H9 (cell line): ENCODE measurements around the gene STRADA. TPM values are rescaled to one million over a fixed set of nuclear protein-coding genes. Genes with fewer than 3 reads are reported as not detected.

Experiments
- DNase-seq: peaks from one replicate; pipeline ENCODE4 v3.0.0-alpha.2; 2017
- H2AFZ ChIP-seq: one replicate; pipeline ENCODE4 v1.6.1; 2013; ENCODE audit warnings: mild to moderate bottlenecking, low read length, control low read depth, moderate library complexity
- H2AK5ac ChIP-seq: 2 replicates; pipeline ENCODE4 v1.6.1; 2013; ENCODE audit warnings: low read length, control low read depth, mixed read lengths; ENCODE audit not compliant: insufficient read length
- H2BK120ac ChIP-seq: one replicate; pipeline ENCODE4 v1.6.1; 2013; ENCODE audit warnings: low read depth, mild to moderate bottlenecking, low read length, control low read depth, inconsistent platforms; ENCODE audit not compliant: poor library complexity, severe bottlenecking
- H2BK12ac ChIP-seq: 2 replicates; pipeline ENCODE4 v1.6.1; 2013; ENCODE audit warnings: low read length, control low read depth, mixed read lengths, low read depth; ENCODE audit not compliant: insufficient read length
- H2BK15ac ChIP-seq: 2 replicates; pipeline ENCODE4 v1.6.1; 2013; ENCODE audit warnings: low read depth, low read length, control low read depth
- H2BK20ac ChIP-seq: one replicate; pipeline ENCODE4 v1.6.1; 2013; ENCODE audit warnings: low read depth, mild to moderate bottlenecking, low read length, control low read depth, inconsistent platforms; ENCODE audit not compliant: poor library complexity, severe bottlenecking
- H2BK5ac ChIP-seq: 2 replicates; pipeline ENCODE4 v1.6.1; 2013; ENCODE audit warnings: low read length, control low read depth, mixed read lengths; ENCODE audit not compliant: insufficient read length
- H3K14ac ChIP-seq: 2 replicates; pipeline ENCODE4 v1.6.1; 2013; ENCODE audit warnings: low read length, control low read depth; ENCODE audit not compliant: insufficient read depth
- H3K18ac ChIP-seq: 2 replicates; pipeline ENCODE4 v1.6.1; 2013; ENCODE audit warnings: low read depth, mild to moderate bottlenecking, mixed read lengths, low read length, control low read depth; ENCODE audit not compliant: insufficient read length
- H3K23ac ChIP-seq: 2 replicates; pipeline ENCODE4 v1.6.1; 2013; ENCODE audit warnings: low read length, control low read depth, mixed read lengths, low read depth; ENCODE audit not compliant: insufficient read length
- H3K23me2 ChIP-seq: 2 replicates; pipeline ENCODE4 v1.6.1; 2013; ENCODE audit warnings: low read depth, mild to moderate bottlenecking, mixed read lengths, low read length, control low read depth; ENCODE audit not compliant: insufficient read length, poor library complexity, severe bottlenecking
- H3K27ac ChIP-seq: 2 replicates; pipeline ENCODE4 v1.5.1; 2013; ENCODE audit warnings: low read length, control low read depth, mixed read lengths, low read depth; ENCODE audit not compliant: insufficient read length
- H3K27me3 ChIP-seq: 2 replicates; pipeline ENCODE4 v1.6.1; 2013; ENCODE audit warnings: low read length, control low read depth, inconsistent platforms; ENCODE audit not compliant: insufficient read depth
- H3K4ac ChIP-seq: 2 replicates; pipeline ENCODE4 v1.6.1; 2013; ENCODE audit warnings: low read depth, mild to moderate bottlenecking, control low read depth, inconsistent platforms, low read length, moderate library complexity
- H3K4me1 ChIP-seq: 2 replicates; pipeline ENCODE4 v1.6.1; 2013; ENCODE audit warnings: low read length, control low read depth, inconsistent platforms; ENCODE audit not compliant: insufficient read depth
- H3K4me2 ChIP-seq: 2 replicates; pipeline ENCODE4 v1.6.1; 2013; ENCODE audit warnings: low read length, control low read depth, mixed read lengths; ENCODE audit not compliant: insufficient read length, insufficient read depth
- H3K56ac ChIP-seq: 2 replicates; pipeline ENCODE4 v1.6.1; 2013; ENCODE audit warnings: low read depth, mild to moderate bottlenecking, mixed read lengths, low read length, control low read depth; ENCODE audit not compliant: insufficient read length
- H3K79me1 ChIP-seq: 2 replicates; pipeline ENCODE4 v1.6.1; 2013; ENCODE audit warnings: low read depth, mild to moderate bottlenecking, moderate library complexity, low read length, control low read depth, inconsistent platforms; ENCODE audit not compliant: insufficient read depth, poor library complexity, severe bottlenecking
- H3K79me2 ChIP-seq: 2 replicates; pipeline ENCODE4 v1.6.1; 2013; ENCODE audit warnings: low read length, control low read depth, inconsistent platforms; ENCODE audit not compliant: insufficient read depth
- H3K9ac ChIP-seq: 2 replicates; pipeline ENCODE4 v1.6.1; 2013; ENCODE audit warnings: low read length, control low read depth, mixed read lengths; ENCODE audit not compliant: insufficient read length; ENCODE audit errors: extremely low read depth
- H3K9me3 ChIP-seq: one replicate; pipeline ENCODE4 v1.6.1; 2013; ENCODE audit warnings: low read depth, low read length, inconsistent platforms; ENCODE audit not compliant: control insufficient read depth
- H3T11ph ChIP-seq: one replicate; pipeline ENCODE4 v1.6.1; 2013; ENCODE audit warnings: mild to moderate bottlenecking, low read length, control low read depth, inconsistent platforms
- H4K20me1 ChIP-seq: one replicate; pipeline ENCODE4 v1.6.1; 2013; ENCODE audit not compliant: control insufficient read depth, insufficient read length, insufficient read depth
- H4K5ac ChIP-seq: 2 replicates; pipeline ENCODE4 v1.6.1; 2013; ENCODE audit warnings: low read depth, mild to moderate bottlenecking, mixed read lengths, low read length, control low read depth; ENCODE audit not compliant: insufficient read length
- H4K8ac ChIP-seq: replicated peaks from 2 replicates; pipeline ENCODE4 v1.6.1; 2013; ENCODE audit warnings: low read length, control low read depth, mixed read lengths, low read depth; ENCODE audit not compliant: insufficient read length
- H4K91ac ChIP-seq: 2 replicates; pipeline ENCODE4 v1.6.1; 2013; ENCODE audit warnings: low read depth, mild to moderate bottlenecking, moderate library complexity, mixed read lengths, low read length, control low read depth; ENCODE audit not compliant: insufficient read length
- H3K27ac Mint-ChIP-seq, 3 experiments: 2 replicates in 2 of 3; 3 replicates in 1 of 3; pipeline ENCODE4 v1.8.0; 2020 to 2021; ENCODE audit warnings: mixed read lengths in 3 of 3, mild to moderate bottlenecking in 1 of 3, moderate library complexity in 1 of 3
- H3K27me3 Mint-ChIP-seq: 2 replicates; pipeline ENCODE4 v1.8.0; 2021; ENCODE audit warnings: low read depth, mild to moderate bottlenecking, moderate library complexity, mixed read lengths
- H3K36me3 Mint-ChIP-seq, 3 experiments: 2 replicates in 2 of 3; 3 replicates in 1 of 3; pipeline ENCODE4 v1.8.0; 2020 to 2021; ENCODE audit warnings: low read depth in 3 of 3, mixed read lengths in 3 of 3; ENCODE audit not compliant: insufficient read depth in 1 of 3
- H3K4me1 Mint-ChIP-seq, 2 experiments: 2 replicates each; pipeline ENCODE4 v1.8.0; 2020; ENCODE audit warnings: mixed read lengths in 2 of 2
- H3K4me3 Mint-ChIP-seq, 2 experiments: 2 replicates in 1 of 2; 3 replicates in 1 of 2; pipeline ENCODE4 v1.8.0; 2020 to 2021; ENCODE audit warnings: mild to moderate bottlenecking in 2 of 2, mixed read lengths in 2 of 2, moderate library complexity in 1 of 2
- H3K9me3 Mint-ChIP-seq, 2 experiments: 2 replicates in 1 of 2; 3 replicates in 1 of 2; pipeline ENCODE4 v1.8.0; 2020; ENCODE audit warnings: mild to moderate bottlenecking in 2 of 2, mixed read lengths in 2 of 2, moderate library complexity in 1 of 2
- WGBS: extraction: QIAGEN DNeasy Blood & Tissue Kit; methylation state at CpG from one replicate; pipeline ENCODE4 v1.1.7; 2013; ENCODE audit warnings: missing lambda C conversion rate, low lambda C conversion rate, mixed read lengths; ENCODE audit not compliant: insufficient read length; ENCODE audit errors: extremely low coverage; 5-methylcytosine and 5-hydroxymethylcytosine counted together
- total RNA-seq: library from RNA; stranded (reverse); gene quantifications from 2 replicates; pipeline ENCODE4 v1.2.1, GENCODE V29; 2021
- TF ChIP-seq, protein P1 (sequence below): fragments of 200-600 bp; sonication (generic); conservative IDR thresholded peaks from 3 replicates; pipeline ENCODE4 v1.8.0; 2021; ENCODE audit warnings: antibody characterized with exemption, mild to moderate bottlenecking

Gene STRADA
- total RNA-seq, 1 experiment from 2014 or later: 35.0 TPM

DNA sequence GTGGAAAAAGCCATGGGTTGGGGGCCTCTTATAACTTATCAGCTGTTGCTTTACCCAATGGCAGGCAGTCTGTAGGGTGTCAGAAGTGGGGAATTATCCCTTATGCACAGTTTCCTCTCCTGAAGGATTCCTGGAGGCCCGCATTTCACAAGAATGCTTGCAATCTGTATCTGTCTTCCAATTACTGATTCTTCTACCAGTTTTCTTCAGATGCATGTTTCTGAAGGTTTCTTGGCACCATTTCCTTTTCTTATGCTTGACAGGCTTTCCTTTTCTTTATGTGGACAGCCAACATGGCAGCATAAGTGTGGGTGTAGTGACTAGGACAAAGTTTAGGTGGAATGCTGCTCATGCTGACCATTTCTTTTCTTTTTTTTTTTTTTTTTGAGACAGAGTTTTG lies 83.2 kb downstream of the STRADA start:
- H4K91ac ChIP-seq: no peak overlapping the region
- Mint-ChIP-seq H3K9me3 (no peaks in the 10 kb centered on the region), H3K27ac (no peak overlapping the region), H3K4me3 (no peak overlapping the region), H3K4me1 (no peaks in the 10 kb centered on the region), H3K36me3 (peaks cover 0 to 21% (median 18%) of the 10 kb centered on the region in 3 experiments), H3K27me3 (peaks cover 2% of the 10 kb centered on the region; the same call in 1 of the 2 replicates)
- H2BK15ac ChIP-seq: no peak overlapping the region
- no peak overlapping the region for H3T11ph ChIP-seq
- WGBS: no CpG with 5 or more reads among the region's 1 CpG
- no peak overlapping the region for H3K23ac ChIP-seq
- no peak overlapping the region for H2BK20ac ChIP-seq
- TF ChIP-seq, protein P1, sequence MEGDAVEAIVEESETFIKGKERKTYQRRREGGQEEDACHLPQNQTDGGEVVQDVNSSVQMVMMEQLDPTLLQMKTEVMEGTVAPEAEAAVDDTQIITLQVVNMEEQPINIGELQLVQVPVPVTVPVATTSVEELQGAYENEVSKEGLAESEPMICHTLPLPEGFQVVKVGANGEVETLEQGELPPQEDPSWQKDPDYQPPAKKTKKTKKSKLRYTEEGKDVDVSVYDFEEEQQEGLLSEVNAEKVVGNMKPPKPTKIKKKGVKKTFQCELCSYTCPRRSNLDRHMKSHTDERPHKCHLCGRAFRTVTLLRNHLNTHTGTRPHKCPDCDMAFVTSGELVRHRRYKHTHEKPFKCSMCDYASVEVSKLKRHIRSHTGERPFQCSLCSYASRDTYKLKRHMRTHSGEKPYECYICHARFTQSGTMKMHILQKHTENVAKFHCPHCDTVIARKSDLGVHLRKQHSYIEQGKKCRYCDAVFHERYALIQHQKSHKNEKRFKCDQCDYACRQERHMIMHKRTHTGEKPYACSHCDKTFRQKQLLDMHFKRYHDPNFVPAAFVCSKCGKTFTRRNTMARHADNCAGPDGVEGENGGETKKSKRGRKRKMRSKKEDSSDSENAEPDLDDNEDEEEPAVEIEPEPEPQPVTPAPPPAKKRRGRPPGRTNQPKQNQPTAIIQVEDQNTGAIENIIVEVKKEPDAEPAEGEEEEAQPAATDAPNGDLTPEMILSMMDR: no peak
- H2AFZ ChIP-seq: no peak overlapping the region
- H3K27ac ChIP-seq: no peak overlapping the region
- H2BK120ac ChIP-seq: no peak overlapping the region
- no peaks in the 10 kb centered on the region for H3K9me3 ChIP-seq
- no peaks in the 10 kb centered on the region for H3K23me2 ChIP-seq
- DNase-seq: no peak
- no peak overlapping the region for H3K18ac ChIP-seq
- H4K8ac ChIP-seq: no peak overlapping the region
- H3K4me1 ChIP-seq: no peaks in the 10 kb centered on the region
- H3K9ac ChIP-seq: no peak overlapping the region
- no peak overlapping the region for H2BK5ac ChIP-seq
- H3K79me1 ChIP-seq: no peaks in the 10 kb centered on the region
- H3K27me3 ChIP-seq: no peaks in the 10 kb centered on the region
- H3K14ac ChIP-seq: no peak overlapping the region
- H4K20me1 ChIP-seq: no peaks in the 10 kb centered on the region
- no peak overlapping the region for H3K4me2 ChIP-seq
- H2AK5ac ChIP-seq: no peak overlapping the region
- H4K5ac ChIP-seq: no peak overlapping the region
- no peaks in the 10 kb centered on the region for H3K79me2 ChIP-seq
- H3K4ac ChIP-seq: no peak overlapping the region
- H2BK12ac ChIP-seq: no peak overlapping the region
- H3K56ac ChIP-seq: no peak overlapping the region
